ENCODE data around the gene SPRR2D. TPM values are rescaled to one million over a fixed set of nuclear protein-coding genes. Genes with fewer than 3 reads are reported as not detected.
"Not testable (repeated sequence)": the region's sequence is repeated elsewhere in the genome, so short reads cannot be mapped to it uniquely, and the experiment has no call there.

Gene SPRR2D
- total RNA-seq, 1 donor from 2014 or later: not detected

DNA sequence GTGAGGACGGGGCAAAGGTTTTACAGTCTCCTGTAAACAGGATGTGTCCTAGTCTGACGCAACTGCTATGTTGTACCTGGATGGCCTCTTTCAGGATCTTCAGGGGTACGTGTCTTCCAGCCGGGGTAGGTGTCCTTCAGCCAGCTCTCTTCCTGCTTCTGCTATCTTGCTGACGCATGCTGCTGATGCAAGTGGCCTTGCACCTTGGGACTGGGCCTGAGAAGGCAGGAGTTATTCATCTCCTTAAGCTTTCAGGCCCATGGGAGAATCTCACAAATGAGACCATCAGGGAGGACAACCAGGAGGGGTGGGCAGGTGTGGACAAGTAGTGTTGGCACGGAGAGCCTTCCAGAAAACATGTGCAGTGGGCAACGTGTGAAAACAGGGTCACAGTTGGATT lies 17.8 kb downstream of the SPRR2D start:
- DNase-seq (no peak), ATAC-seq (ENCODE audit: poor library complexity) (no peak)
- intact Hi-C loops (cut with DNase I): no loop called here

DNA sequence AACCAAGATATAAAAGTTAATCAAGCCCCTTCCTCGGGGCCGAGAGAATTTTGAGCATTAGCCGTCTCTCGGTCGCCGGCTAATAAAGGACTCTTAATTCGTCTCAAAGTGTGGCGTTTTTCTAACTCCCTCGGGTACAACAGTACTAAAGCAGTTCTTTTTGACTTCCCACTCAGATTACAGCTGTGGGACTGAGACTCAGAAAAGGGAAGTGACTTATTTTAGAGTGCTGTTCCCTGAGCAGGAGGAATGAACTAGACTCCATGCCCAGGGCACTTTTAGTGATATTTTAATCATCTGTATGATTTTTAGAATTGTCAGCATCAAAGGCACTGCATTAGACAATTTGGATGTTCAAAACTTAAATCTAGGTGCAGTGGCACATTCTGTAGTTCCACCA lies 18.6 kb downstream of the SPRR2D start:
- DNase-seq; intact Hi-C loops (cut with DNase I); ATAC-seq (ENCODE audit: poor library complexity): not testable (repeated sequence)

DNA sequence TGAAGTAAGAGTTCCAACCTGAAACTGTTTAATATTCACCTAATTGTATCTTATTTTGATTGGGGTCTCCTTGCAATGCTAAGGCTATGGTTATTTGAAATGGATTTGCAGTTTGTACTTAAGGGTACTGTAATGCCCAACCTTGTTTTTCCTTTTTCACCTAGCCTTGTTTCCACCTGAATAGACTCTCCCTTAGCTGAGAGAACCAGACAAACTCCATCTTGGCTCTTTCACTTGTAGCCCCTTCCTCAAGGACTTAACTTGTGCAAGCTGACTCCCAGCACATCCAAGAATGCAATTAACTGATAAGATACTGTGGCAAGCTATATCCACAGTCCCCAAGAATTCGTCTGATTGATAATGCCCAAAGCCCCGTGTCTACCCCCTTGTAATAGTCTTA lies 19.1 kb downstream of the SPRR2D start:
- ATAC-seq (ENCODE audit: poor library complexity); DNase-seq; intact Hi-C loops (cut with DNase I): not testable (repeated sequence)

DNA sequence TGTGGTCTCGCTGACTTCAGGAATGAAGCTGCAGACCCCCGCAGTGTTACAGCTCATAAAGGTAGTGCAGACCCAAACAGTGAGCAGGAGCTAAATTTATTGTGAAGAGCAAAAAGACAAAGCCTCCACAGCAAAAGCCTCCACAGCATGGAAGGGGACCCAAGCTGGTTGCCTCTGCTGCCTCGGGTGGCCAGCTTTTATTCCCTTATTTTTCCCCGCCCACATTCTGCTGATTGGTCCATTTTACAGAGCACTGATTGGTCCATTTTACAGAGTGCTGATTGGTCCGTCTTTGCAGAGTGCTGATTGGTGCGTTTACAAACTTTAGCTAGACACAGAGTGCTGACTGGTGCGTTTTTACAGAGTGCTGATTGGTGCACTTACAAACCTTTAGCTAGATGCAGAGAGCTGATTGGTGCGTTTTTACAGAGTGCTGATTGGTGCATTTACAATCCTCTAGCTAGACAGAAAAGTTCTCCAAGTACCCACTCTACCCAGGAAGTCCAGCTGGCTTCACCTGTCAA lies 29.6 kb downstream of the SPRR2D start:
- ATAC-seq (ENCODE audit: poor library complexity); intact Hi-C loops (cut with DNase I); DNase-seq: not testable (repeated sequence)

DNA sequence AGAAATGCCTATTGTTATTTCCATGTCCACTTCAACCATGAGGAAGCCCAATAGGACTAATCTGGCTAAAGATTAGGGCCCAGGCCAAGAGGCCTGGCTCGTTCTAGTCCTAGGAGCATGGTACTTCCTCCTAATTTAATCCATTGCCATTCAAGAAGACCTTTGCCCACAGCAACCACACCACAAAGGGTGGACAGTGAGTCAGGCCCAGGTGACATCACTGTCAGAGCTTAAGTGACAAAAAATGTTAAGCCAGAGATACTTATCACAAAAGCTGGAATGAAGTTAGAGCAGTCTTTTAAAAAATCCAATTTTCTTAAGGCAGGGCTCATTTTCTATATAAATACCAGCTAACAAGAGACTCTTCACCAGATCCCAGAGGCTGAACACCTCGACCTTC lies 39.5 kb downstream of the SPRR2D start, which contains the start of gene SPRR3:
TSS of gene SPRR3 (plus strand) at position 368 of the 400 bp plus-strand sequence. CDS start 1,272 bp downstream, outside the sequence.
- intact Hi-C loops (cut with DNase I): no loop called here
- ATAC-seq (ENCODE audit: poor library complexity) (no peak), DNase-seq (no peak)

DNA sequence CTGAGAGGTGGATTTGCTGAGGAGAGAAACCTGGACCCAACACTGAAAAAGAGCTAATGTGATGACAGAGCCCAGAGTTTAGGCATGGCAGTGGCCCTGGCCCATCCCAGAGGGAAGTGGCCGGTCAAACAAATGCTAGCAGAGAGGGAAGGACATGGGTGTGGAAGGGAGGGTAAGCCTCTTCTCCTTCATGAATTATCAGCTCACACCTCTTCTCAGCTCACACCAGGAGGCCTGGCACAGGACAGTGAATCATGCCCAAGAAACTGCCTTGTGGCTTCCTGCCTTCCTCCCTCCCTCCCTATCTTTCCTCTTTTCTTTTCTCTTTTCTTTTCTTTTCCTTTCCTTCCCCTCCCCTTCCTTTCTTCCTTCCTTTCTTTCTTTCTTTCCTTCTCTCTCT lies 40.6 kb downstream of the SPRR2D start:
- ATAC-seq (ENCODE audit: poor library complexity) (no peak), DNase-seq (no peak)
- intact Hi-C loops (cut with DNase I): no loop called here

DNA sequence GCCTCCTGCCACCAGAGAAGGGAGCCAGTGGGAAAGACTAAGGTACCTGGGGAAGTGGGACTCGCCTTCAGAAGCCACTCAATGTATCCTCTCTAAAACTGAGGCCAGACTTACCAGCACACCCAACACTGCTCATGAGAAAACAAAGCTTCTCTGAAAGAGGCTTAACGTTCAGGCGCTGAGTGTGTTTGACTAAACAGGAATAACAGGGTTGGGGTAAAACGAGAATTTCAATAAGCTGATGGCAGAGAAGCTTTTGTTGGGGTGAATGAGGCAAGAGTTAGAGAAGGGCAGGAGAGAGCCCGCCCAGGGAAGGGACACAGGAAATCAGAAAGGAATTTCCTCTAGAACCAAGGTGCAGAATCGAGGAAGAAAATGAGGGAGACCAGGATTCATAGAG lies 41.1 kb downstream of the SPRR2D start:
- intact Hi-C loops (cut with DNase I): no loop called here
- no peak for DNase-seq
- no peak for ATAC-seq (ENCODE audit: poor library complexity)

DNA sequence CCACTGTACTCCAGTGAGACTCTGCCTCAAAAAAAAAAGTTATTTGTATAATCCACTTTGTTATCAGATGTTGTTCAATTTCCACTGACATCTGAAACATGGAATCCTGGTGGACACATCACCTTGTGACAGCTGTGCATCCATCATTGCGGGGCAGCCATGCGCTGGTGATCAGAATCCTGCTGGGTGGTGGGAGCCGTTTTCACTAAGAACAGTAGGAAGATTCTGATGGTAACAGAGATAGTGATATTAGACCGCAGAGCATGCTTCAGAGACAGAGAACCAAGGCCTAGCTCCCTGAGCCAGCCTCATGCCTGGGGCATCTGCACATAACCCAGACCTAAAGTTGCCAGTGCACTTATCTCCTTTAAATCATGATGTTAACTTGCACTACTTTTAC lies 42.4 kb downstream of the SPRR2D start:
- intact Hi-C loops (cut with DNase I): no loop called here
- ATAC-seq (ENCODE audit: poor library complexity): no peak

DNA sequence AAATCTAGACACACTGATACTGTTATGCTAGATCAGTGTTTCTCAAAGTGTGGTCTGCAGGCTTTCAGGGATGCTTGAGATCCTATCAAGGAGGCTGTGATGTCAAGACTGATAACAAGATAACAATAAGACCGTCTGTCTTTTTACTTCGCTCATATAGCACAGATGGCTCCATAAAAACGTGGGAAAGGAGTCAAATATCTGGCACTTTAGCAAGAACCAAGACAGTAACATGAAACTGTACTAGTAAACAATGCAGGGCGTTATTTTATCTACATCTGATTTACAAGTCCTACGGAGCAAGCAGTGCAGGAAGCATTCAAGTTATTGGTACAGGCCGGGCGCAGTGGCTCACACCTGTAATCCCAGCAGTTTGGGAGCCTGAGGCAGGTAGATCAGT lies 43.0 kb downstream of the SPRR2D start:
- ATAC-seq (ENCODE audit: poor library complexity) (no peak), DNase-seq (no peak)
- intact Hi-C loops (cut with DNase I): no loop called here

More for the DNA sequence above, 42.4 kb downstream of the SPRR2D start:
- no peak for DNase-seq

DNA sequence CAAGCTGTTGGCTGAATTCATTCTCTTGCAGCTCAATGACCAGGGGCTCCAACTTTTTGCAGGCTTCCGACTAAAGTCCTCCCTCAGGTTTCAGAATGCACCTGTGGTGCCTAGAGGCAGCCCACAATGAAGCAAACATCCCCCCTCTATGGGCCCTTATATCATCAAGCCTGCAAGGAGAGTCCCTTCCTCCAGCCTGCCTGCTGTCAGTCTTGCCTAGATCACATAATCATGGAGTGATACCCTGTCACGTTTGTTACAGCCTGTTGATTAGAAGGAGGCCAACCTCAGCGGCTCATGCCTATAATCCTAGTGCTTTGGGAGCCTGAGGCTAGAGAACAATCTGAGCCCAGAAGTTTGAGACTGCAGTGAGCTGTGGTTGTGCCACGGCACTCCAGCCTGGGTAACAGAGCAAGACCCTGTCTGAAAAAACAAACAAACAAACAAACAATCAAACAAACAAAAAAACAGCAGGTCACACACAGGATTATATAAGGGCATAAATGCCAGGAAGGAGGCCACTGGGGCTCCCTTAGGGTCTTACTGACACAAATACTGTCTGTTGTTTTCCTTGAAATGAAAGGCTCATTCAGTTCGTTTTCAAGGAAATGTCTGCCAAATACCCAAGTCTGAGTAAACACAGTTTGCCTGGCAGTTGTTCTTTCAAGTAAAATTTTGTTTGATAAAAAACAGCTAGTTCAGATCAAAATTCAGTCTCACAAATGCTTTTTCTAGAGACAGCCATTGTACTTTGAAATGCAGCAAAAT lies 44.1 kb downstream of the SPRR2D start:
- DNase-seq: no peak
- ATAC-seq (ENCODE audit: poor library complexity): no peak
- intact Hi-C loops (cut with DNase I): no loop called here

DNA sequence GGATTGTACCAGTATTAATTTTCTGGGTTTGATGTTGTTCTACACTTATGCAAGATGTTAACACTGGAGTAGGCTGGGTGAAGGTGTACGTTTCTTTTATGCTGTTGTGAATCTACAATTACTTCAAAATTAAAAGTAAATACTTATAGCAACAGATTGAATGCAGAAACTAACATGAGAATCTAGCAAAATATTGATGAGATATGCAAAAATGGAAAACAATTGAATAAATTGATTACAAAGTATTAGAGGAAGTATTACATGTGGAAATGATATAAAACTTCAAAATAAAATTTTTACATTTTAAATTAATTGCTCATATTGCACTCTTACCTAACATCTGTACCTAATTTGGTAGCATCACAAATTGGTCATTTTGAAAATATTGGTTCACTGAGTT lies 45.1 kb downstream of the SPRR2D start:
- ATAC-seq (ENCODE audit: poor library complexity) (no peak), DNase-seq (no peak)
- intact Hi-C loops (cut with DNase I): no loop called here

DNA sequence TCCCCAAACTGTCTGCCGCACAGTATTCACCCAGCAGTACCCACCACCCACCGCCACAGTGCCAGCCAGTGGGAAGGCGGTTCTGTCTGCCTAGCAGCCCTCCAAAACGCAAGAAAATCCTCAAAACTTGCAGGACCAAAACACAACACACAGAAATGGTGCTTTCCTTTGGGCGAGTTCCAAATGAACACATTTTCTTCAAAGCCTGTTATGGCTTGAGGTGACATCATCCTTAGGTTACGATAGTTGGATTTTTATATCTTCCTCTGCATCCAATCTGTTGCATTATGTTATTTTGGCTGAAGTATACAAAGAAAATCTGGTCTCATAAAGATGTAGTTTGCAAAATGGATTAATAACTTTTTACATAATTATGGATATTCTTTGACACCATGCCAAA lies 47.7 kb downstream of the SPRR2D start:
- ATAC-seq (ENCODE audit: poor library complexity): no peak

More for the DNA sequence above, 47.7 kb downstream of the SPRR2D start:
- intact Hi-C loops (cut with DNase I): no loop called here
- no peak for DNase-seq

Other genes starting within 250 kb of the SPRR2D start
- gene LCE1D, start 244.4 kb downstream of the SPRR2D start, total RNA-seq: not detected
- not detected for gene LCE1C, start 234.5 kb downstream of the SPRR2D start, total RNA-seq
- not detected for gene LCE1B, start 229.1 kb downstream of the SPRR2D start, total RNA-seq
- not detected for gene LCE1A, start 213.6 kb downstream of the SPRR2D start, total RNA-seq
- not detected for gene LCE6A, start 198.3 kb downstream of the SPRR2D start, total RNA-seq
- not detected for gene LCE7A, start 181.1 kb downstream of the SPRR2D start, total RNA-seq
- not detected for gene SMCP, start 162.8 kb downstream of the SPRR2D start, total RNA-seq
- gene IVL, start 132.6 kb downstream of the SPRR2D start, total RNA-seq: not detected
- gene SPRR5, start 93.9 kb downstream of the SPRR2D start, total RNA-seq: not detected
- gene SPRR4, start 70.5 kb downstream of the SPRR2D start, total RNA-seq: not detected
- gene SPRR1A, start 57.0 kb downstream of the SPRR2D start, total RNA-seq: not detected
- not detected for gene SPRR3, start 39.4 kb downstream of the SPRR2D start, total RNA-seq
- gene SPRR1B, start 9.9 kb downstream of the SPRR2D start, total RNA-seq: not detected
- not detected for gene SPRR2A, start 16.4 kb upstream of the SPRR2D start, total RNA-seq
- not detected for gene SPRR2B, start 30.5 kb upstream of the SPRR2D start, total RNA-seq
- gene SPRR2E, start 53.4 kb upstream of the SPRR2D start, total RNA-seq: not detected
- not detected for gene SPRR2F, start 72.4 kb upstream of the SPRR2D start, total RNA-seq
- not detected for gene SPRR2G, start 109.8 kb upstream of the SPRR2D start, total RNA-seq
- gene LELP1, start 162.3 kb upstream of the SPRR2D start, total RNA-seq: not detected
- gene PRR9, start 176.5 kb upstream of the SPRR2D start, total RNA-seq: not detected
- not detected for gene LORICRIN, start 218.6 kb upstream of the SPRR2D start, total RNA-seq

Data from Right ventricle myocardium superior (tissue), 1 donor.